H9 (cell line): Measurements from ENCODE around the gene KAT5. TPM values are rescaled to one million over a fixed set of nuclear protein-coding genes. Genes with fewer than 3 reads are reported as not detected.
"Not testable (repeated sequence)": the region's sequence is repeated elsewhere in the genome, so short reads cannot be mapped to it uniquely, and the experiment has no call there.

Source experiments
- DNase-seq: peaks from one replicate; pipeline ENCODE4 v3.0.0-alpha.2; 2017
- H2AFZ ChIP-seq: one replicate; pipeline ENCODE4 v1.6.1; 2013; ENCODE audit warnings: mild to moderate bottlenecking, low read length, control low read depth, moderate library complexity
- H2AK5ac ChIP-seq: 2 replicates; pipeline ENCODE4 v1.6.1; 2013; ENCODE audit warnings: low read length, control low read depth, mixed read lengths; ENCODE audit not compliant: insufficient read length
- H2BK120ac ChIP-seq: one replicate; pipeline ENCODE4 v1.6.1; 2013; ENCODE audit warnings: low read depth, mild to moderate bottlenecking, low read length, control low read depth, inconsistent platforms; ENCODE audit not compliant: poor library complexity, severe bottlenecking
- H2BK12ac ChIP-seq: 2 replicates; pipeline ENCODE4 v1.6.1; 2013; ENCODE audit warnings: low read length, control low read depth, mixed read lengths, low read depth; ENCODE audit not compliant: insufficient read length
- H2BK15ac ChIP-seq: 2 replicates; pipeline ENCODE4 v1.6.1; 2013; ENCODE audit warnings: low read depth, low read length, control low read depth
- H2BK20ac ChIP-seq: one replicate; pipeline ENCODE4 v1.6.1; 2013; ENCODE audit warnings: low read depth, mild to moderate bottlenecking, low read length, control low read depth, inconsistent platforms; ENCODE audit not compliant: poor library complexity, severe bottlenecking
- H2BK5ac ChIP-seq: 2 replicates; pipeline ENCODE4 v1.6.1; 2013; ENCODE audit warnings: low read length, control low read depth, mixed read lengths; ENCODE audit not compliant: insufficient read length
- H3K14ac ChIP-seq: 2 replicates; pipeline ENCODE4 v1.6.1; 2013; ENCODE audit warnings: low read length, control low read depth; ENCODE audit not compliant: insufficient read depth
- H3K18ac ChIP-seq: 2 replicates; pipeline ENCODE4 v1.6.1; 2013; ENCODE audit warnings: low read depth, mild to moderate bottlenecking, mixed read lengths, low read length, control low read depth; ENCODE audit not compliant: insufficient read length
- H3K23ac ChIP-seq: 2 replicates; pipeline ENCODE4 v1.6.1; 2013; ENCODE audit warnings: low read length, control low read depth, mixed read lengths, low read depth; ENCODE audit not compliant: insufficient read length
- H3K23me2 ChIP-seq: 2 replicates; pipeline ENCODE4 v1.6.1; 2013; ENCODE audit warnings: low read depth, mild to moderate bottlenecking, mixed read lengths, low read length, control low read depth; ENCODE audit not compliant: insufficient read length, poor library complexity, severe bottlenecking
- H3K27ac ChIP-seq: 2 replicates; pipeline ENCODE4 v1.5.1; 2013; ENCODE audit warnings: low read length, control low read depth, mixed read lengths, low read depth; ENCODE audit not compliant: insufficient read length
- H3K27me3 ChIP-seq: 2 replicates; pipeline ENCODE4 v1.6.1; 2013; ENCODE audit warnings: low read length, control low read depth, inconsistent platforms; ENCODE audit not compliant: insufficient read depth
- H3K4ac ChIP-seq: 2 replicates; pipeline ENCODE4 v1.6.1; 2013; ENCODE audit warnings: low read depth, mild to moderate bottlenecking, control low read depth, inconsistent platforms, low read length, moderate library complexity
- H3K4me1 ChIP-seq: 2 replicates; pipeline ENCODE4 v1.6.1; 2013; ENCODE audit warnings: low read length, control low read depth, inconsistent platforms; ENCODE audit not compliant: insufficient read depth
- H3K4me2 ChIP-seq: 2 replicates; pipeline ENCODE4 v1.6.1; 2013; ENCODE audit warnings: low read length, control low read depth, mixed read lengths; ENCODE audit not compliant: insufficient read length, insufficient read depth
- H3K56ac ChIP-seq: 2 replicates; pipeline ENCODE4 v1.6.1; 2013; ENCODE audit warnings: low read depth, mild to moderate bottlenecking, mixed read lengths, low read length, control low read depth; ENCODE audit not compliant: insufficient read length
- H3K79me1 ChIP-seq: 2 replicates; pipeline ENCODE4 v1.6.1; 2013; ENCODE audit warnings: low read depth, mild to moderate bottlenecking, moderate library complexity, low read length, control low read depth, inconsistent platforms; ENCODE audit not compliant: insufficient read depth, poor library complexity, severe bottlenecking
- H3K79me2 ChIP-seq: 2 replicates; pipeline ENCODE4 v1.6.1; 2013; ENCODE audit warnings: low read length, control low read depth, inconsistent platforms; ENCODE audit not compliant: insufficient read depth
- H3K9ac ChIP-seq: 2 replicates; pipeline ENCODE4 v1.6.1; 2013; ENCODE audit warnings: low read length, control low read depth, mixed read lengths; ENCODE audit not compliant: insufficient read length; ENCODE audit errors: extremely low read depth
- H3K9me3 ChIP-seq: one replicate; pipeline ENCODE4 v1.6.1; 2013; ENCODE audit warnings: low read depth, low read length, inconsistent platforms; ENCODE audit not compliant: control insufficient read depth
- H3T11ph ChIP-seq: one replicate; pipeline ENCODE4 v1.6.1; 2013; ENCODE audit warnings: mild to moderate bottlenecking, low read length, control low read depth, inconsistent platforms
- H4K20me1 ChIP-seq: one replicate; pipeline ENCODE4 v1.6.1; 2013; ENCODE audit not compliant: control insufficient read depth, insufficient read length, insufficient read depth
- H4K5ac ChIP-seq: 2 replicates; pipeline ENCODE4 v1.6.1; 2013; ENCODE audit warnings: low read depth, mild to moderate bottlenecking, mixed read lengths, low read length, control low read depth; ENCODE audit not compliant: insufficient read length
- H4K8ac ChIP-seq: replicated peaks from 2 replicates; pipeline ENCODE4 v1.6.1; 2013; ENCODE audit warnings: low read length, control low read depth, mixed read lengths, low read depth; ENCODE audit not compliant: insufficient read length
- H4K91ac ChIP-seq: 2 replicates; pipeline ENCODE4 v1.6.1; 2013; ENCODE audit warnings: low read depth, mild to moderate bottlenecking, moderate library complexity, mixed read lengths, low read length, control low read depth; ENCODE audit not compliant: insufficient read length
- H3K27ac Mint-ChIP-seq, 3 experiments: 2 replicates in 2 of 3; 3 replicates in 1 of 3; pipeline ENCODE4 v1.8.0; 2020 to 2021; ENCODE audit warnings: mixed read lengths in 3 of 3, mild to moderate bottlenecking in 1 of 3, moderate library complexity in 1 of 3
- H3K27me3 Mint-ChIP-seq: 2 replicates; pipeline ENCODE4 v1.8.0; 2021; ENCODE audit warnings: low read depth, mild to moderate bottlenecking, moderate library complexity, mixed read lengths
- H3K36me3 Mint-ChIP-seq, 3 experiments: 2 replicates in 2 of 3; 3 replicates in 1 of 3; pipeline ENCODE4 v1.8.0; 2020 to 2021; ENCODE audit warnings: low read depth in 3 of 3, mixed read lengths in 3 of 3; ENCODE audit not compliant: insufficient read depth in 1 of 3
- H3K4me1 Mint-ChIP-seq, 2 experiments: 2 replicates each; pipeline ENCODE4 v1.8.0; 2020; ENCODE audit warnings: mixed read lengths in 2 of 2
- H3K4me3 Mint-ChIP-seq, 2 experiments: 2 replicates in 1 of 2; 3 replicates in 1 of 2; pipeline ENCODE4 v1.8.0; 2020 to 2021; ENCODE audit warnings: mild to moderate bottlenecking in 2 of 2, mixed read lengths in 2 of 2, moderate library complexity in 1 of 2
- H3K9me3 Mint-ChIP-seq, 2 experiments: 2 replicates in 1 of 2; 3 replicates in 1 of 2; pipeline ENCODE4 v1.8.0; 2020; ENCODE audit warnings: mild to moderate bottlenecking in 2 of 2, mixed read lengths in 2 of 2, moderate library complexity in 1 of 2
- CTCF ChIP-seq: fragments of 200-600 bp; sonication (generic); conservative IDR thresholded peaks from 3 replicates; pipeline ENCODE4 v1.8.0; 2021; ENCODE audit warnings: antibody characterized with exemption, mild to moderate bottlenecking
- WGBS: extraction: QIAGEN DNeasy Blood & Tissue Kit; methylation state at CpG from one replicate; pipeline ENCODE4 v1.1.7; 2013; ENCODE audit warnings: missing lambda C conversion rate, low lambda C conversion rate, mixed read lengths; ENCODE audit not compliant: insufficient read length; ENCODE audit errors: extremely low coverage; 5-methylcytosine and 5-hydroxymethylcytosine counted together
- total RNA-seq: library from RNA; stranded (reverse); gene quantifications from 2 replicates; pipeline ENCODE4 v1.2.1, GENCODE V29; 2021

Gene KAT5
- total RNA-seq, 1 experiment from 2014 or later: 56.7 TPM

- no CpG with 5 or more reads among the region's 5 CpGs for WGBS
- H3K27me3 ChIP-seq: no peaks in the 10 kb centered on the region
- no peak overlapping the region for H3K18ac ChIP-seq
- H4K5ac ChIP-seq: no peak overlapping the region
- no peaks in the 10 kb centered on the region for H3K79me2 ChIP-seq
- no peak overlapping the region for H3K56ac ChIP-seq
- no peaks in the 10 kb centered on the region for H3K4me1 ChIP-seq
- H3T11ph ChIP-seq: no peak overlapping the region
- no peak overlapping the region for H3K23ac ChIP-seq
- H2AK5ac ChIP-seq: no peak overlapping the region
- H2BK12ac ChIP-seq: no peak overlapping the region
- no peak overlapping the region for H3K14ac ChIP-seq
- Mint-ChIP-seq H3K4me1 (no peaks in the 10 kb centered on the region), H3K9me3 (peaks cover 16 to 19% of the 10 kb centered on the region in 2 experiments), H3K4me3 (no peak overlapping the region), H3K27ac (no peak overlapping the region), H3K27me3 (peaks cover 36% of the 10 kb centered on the region), H3K36me3 (peaks cover 0 to 2% (median 0%) of the 10 kb centered on the region in 3 experiments; a peak in 1 of 7 replicates)
- no peaks in the 10 kb centered on the region for H3K79me1 ChIP-seq
- no peaks in the 10 kb centered on the region for H3K9me3 ChIP-seq
- H2BK5ac ChIP-seq: no peak overlapping the region
- no peak overlapping the region for H2BK15ac ChIP-seq
- H2AFZ ChIP-seq: no peak overlapping the region
- DNase-seq: no peak
- H2BK20ac ChIP-seq: no peak overlapping the region
- H3K23me2 ChIP-seq: no peaks in the 10 kb centered on the region
- no peak overlapping the region for H3K27ac ChIP-seq
- no peak overlapping the region for H3K9ac ChIP-seq
- H3K4me2 ChIP-seq: no peak overlapping the region
- no peak overlapping the region for H2BK120ac ChIP-seq
- no peak for TF ChIP-seq CTCF
- no peak overlapping the region for H4K91ac ChIP-seq
- H4K20me1 ChIP-seq: no peaks in the 10 kb centered on the region
- H4K8ac ChIP-seq: no peak overlapping the region
- no peak overlapping the region for H3K4ac ChIP-seq
Measured at GRCh38 chr11:65730461-65730860, 18.4 kb downstream of the KAT5 start.

GRCh38 chr11:65735111-65735510 is 23.1 kb downstream of the KAT5 start:
- Mint-ChIP-seq H3K9me3 (peaks cover 48 to 50% of the 10 kb centered on the region in 2 experiments), H3K27me3 (peaks cover 36% of the 10 kb centered on the region)
- not testable (repeated sequence) for H3K27ac Mint-ChIP-seq, H2BK15ac ChIP-seq, H3K27me3 ChIP-seq, H3K36me3 Mint-ChIP-seq, H3K14ac ChIP-seq, H3K4me3 Mint-ChIP-seq, H3K4me1 ChIP-seq, H4K20me1 ChIP-seq, H2AFZ ChIP-seq, H2BK12ac ChIP-seq, H3K4me2 ChIP-seq, H3K27ac ChIP-seq, H2BK5ac ChIP-seq, H3K9me3 ChIP-seq, H3K4ac ChIP-seq, H3K79me1 ChIP-seq, H3K56ac ChIP-seq, H4K8ac ChIP-seq, H2BK120ac ChIP-seq, H4K5ac ChIP-seq, H3K23me2 ChIP-seq, H3K9ac ChIP-seq, H2BK20ac ChIP-seq, DNase-seq, H4K91ac ChIP-seq, H3K18ac ChIP-seq, H3K4me1 Mint-ChIP-seq, H3K79me2 ChIP-seq, H3T11ph ChIP-seq, H3K23ac ChIP-seq, H2AK5ac ChIP-seq
- WGBS: no CpG with 5 or more reads among the region's 4 CpGs
